ENCODE results near the gene FAM83D.

DNA sequence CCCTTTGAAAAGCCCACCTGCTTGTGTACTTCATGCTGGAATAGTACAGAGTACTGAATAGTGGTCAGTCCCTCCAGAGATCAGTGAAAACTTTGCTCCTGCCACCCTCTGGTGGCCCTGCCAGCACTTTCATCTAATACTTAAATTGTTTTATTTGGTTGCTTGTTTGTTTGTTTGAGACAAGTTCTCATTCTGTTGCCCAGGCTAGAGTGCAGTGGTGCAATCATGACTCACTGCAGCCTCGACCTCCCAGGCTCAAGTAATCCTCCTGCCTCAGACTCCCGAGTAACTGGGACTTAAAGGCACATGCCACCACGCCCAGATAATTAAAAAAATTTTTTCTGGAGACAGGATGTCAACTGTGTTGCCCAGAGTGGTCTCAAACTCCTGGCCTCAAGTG lies 9.1 kb downstream of the FAM83D start:
- TF ChIP-seq, protein P1, sequence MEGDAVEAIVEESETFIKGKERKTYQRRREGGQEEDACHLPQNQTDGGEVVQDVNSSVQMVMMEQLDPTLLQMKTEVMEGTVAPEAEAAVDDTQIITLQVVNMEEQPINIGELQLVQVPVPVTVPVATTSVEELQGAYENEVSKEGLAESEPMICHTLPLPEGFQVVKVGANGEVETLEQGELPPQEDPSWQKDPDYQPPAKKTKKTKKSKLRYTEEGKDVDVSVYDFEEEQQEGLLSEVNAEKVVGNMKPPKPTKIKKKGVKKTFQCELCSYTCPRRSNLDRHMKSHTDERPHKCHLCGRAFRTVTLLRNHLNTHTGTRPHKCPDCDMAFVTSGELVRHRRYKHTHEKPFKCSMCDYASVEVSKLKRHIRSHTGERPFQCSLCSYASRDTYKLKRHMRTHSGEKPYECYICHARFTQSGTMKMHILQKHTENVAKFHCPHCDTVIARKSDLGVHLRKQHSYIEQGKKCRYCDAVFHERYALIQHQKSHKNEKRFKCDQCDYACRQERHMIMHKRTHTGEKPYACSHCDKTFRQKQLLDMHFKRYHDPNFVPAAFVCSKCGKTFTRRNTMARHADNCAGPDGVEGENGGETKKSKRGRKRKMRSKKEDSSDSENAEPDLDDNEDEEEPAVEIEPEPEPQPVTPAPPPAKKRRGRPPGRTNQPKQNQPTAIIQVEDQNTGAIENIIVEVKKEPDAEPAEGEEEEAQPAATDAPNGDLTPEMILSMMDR (IDR thresholded peaks at IDR 0.05), result peak in 1 of 12 donors; percentile 14
- TF ChIP-seq POLR2A (IDR thresholded peaks at IDR 0.05), result no peak

Data from heart left ventricle (tissue), 13 donors.